GM19328 (cell line): ENCODE results near the gene CASP8.
A peak's percentile ranks its signal among the peaks of the same experiment; 100 is the strongest.
"Not testable (repeated sequence)": the region's sequence is repeated elsewhere in the genome, so short reads cannot be mapped to it uniquely, and the experiment has no call there.

ENCODE experiments used
- ATAC-seq: cut with Tn5 transposase; IDR thresholded peaks from one replicate; pipeline ENCODE4 v1.9.1; 2021; ENCODE audit warnings: mild to moderate bottlenecking, moderate library complexity; ENCODE audit not compliant: unreplicated experiment

Gene CASP8

GRCh38 chr2:201260302-201260800, at the start of gene CASP8:
TSS of gene CASP8 (plus strand) at chr2:201260536. CDS start at chr2:201266487, 5,951 bp downstream.
- ATAC-seq, result peak; percentile 40

DNA sequence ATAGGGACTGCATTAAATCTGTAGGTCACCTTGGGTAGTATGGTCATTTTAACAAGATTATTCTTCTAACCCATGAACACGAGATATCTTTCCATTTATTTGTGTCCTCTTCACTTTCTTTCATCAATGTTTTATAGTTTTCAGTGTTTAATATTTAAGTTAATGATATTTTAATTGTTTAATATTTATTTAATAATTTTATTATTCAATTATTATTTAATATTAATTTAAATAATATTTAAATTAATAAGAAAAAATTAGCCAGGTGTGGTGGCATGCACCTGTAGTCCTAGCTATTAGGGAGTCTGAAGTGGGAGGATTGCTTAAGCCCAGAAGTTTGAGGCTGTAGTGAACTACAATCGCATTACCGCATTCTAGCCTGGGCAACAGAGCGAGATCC, 44.4 kb upstream of the CASP8 start:
- ATAC-seq, result no peak

DNA sequence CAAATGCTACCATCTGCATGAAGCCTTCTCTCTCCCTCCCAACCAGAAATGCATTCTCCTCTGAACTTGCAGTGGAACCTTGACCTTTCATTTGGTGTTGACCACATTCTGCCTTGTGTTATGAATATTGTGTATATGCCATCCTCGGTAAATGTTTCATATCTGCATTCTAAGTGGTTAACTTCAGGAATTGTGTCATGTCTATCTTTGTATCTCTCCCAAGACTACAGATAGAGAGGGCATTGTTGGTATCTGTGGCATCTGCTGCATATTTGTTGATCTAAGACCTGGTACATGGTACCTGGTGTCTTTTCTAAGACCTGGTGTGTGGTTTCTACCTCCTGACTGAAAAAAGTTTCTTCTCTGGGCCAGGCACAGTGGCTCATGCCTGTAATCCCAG, 43.4 kb upstream of the CASP8 start:
- no peak for ATAC-seq

DNA sequence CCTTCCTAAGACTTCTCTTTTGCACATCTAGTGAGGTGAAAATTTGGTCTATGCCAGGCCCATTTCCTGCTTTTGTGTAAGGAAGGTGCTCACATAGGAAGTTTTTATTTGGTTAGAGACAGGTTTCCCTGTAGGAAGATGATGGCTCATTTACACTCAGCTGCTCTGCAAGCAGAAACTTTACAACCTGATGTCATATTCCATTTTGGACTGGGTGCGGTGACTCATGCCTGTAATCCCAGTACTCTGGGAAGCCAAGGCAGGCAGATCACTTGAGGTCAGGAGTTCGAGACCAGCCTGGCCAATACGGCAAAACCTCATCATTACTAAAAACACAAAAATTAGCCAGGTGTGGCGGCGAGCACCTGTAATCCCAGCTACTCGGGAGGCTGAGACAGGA, 41.6 kb upstream of the CASP8 start:
- no peak for ATAC-seq

- ATAC-seq, result no peak
Observed at GRCh38 chr2:201219328-201220096, 40.8 kb upstream of the CASP8 start.

DNA sequence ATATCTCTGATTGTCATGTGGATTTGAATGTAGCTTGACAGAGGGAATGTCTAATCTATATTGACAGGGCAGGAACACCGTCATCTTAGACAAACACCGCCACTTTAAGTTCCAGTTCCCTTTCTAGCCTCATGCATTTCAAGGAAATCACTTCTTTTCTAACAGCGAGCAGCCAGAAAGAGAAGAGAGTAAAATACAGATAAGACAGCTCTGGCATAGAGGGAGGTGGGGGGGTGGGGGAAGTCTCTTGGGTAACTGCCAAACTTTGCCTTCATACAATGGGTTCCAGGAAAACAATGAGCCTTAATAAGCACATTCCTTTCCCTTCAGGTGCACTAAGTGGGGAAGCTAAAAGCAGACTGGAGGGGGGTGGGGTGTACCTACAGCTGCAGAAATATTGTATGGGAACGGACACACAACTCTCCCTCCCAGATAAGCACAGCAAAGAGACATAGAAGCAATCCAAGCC, 40.2 kb upstream of the CASP8 start:
- no peak for ATAC-seq

GRCh38 chr2:201223089-201224073, 37.0 kb upstream of the CASP8 start:
- peak; percentile 77 for ATAC-seq

GRCh38 chr2:201228271-201228911, 31.9 kb upstream of the CASP8 start:
- ATAC-seq, result no peak

DNA sequence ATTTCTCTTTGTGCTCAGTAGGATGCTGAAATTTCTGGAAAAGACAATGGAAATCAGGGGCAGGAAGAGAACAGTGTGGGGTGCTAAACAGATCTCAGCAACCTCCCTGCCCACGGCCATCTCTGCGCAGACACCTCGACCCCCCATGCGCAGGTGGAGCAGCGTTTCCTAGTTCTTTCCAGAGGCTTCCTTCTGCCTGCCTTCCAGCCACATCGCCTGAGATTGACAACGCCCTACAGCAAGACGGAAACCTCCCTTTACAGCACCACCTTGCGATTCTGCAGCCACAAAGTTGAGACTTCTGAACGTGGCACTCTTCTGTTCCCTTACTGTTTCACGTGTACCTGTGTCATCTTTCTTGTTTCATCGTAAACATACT, 31.4 kb upstream of the CASP8 start:
- no peak for ATAC-seq

DNA sequence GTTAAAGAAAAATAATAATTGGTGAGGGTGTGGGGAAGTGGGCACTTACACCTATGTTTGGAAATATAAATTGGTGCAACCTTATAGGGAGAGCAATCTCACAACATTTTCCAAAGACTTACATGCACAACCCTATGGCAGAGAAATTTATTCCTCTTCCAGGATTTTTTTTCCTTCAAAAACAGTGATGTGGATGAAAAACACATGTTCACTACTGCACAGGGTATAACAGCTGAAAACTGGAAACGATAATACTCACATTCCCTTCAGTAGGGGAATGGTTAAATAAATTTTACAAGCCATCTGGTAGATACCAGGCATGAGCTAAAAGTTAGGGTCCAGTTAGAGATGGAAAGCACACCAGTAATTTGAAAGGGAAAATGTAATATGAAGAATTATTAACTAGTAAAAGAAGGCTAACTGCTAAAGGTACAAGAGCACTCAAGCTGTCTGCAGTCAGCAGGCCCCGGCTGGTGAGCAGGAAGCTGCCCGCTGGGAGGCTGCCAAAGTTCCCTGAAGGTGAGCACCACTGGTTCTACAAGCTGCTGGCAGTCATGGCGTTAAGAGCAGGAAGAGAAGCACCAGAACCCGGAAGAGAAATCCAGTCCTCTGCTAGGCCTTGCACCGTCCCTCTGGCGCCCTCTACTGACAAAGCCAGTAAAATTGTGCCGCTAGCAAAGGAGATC, 28.4 kb upstream of the CASP8 start:
- peak; percentile 36 for ATAC-seq

DNA sequence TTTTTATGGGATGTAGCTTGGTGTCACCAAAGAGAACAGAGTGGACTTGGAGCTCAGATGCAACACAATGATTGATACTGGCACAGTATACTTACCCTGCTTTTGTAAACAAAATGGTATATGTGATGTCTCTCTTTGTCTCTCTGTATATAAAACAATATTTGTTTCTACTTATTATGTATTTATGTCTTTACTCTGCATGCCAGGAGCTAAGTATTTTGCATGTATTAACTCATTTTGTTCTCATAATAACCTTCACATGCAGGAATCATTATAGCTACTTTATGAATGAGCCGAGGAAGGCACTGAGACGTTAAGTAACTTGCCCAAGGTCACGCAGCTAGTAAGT, 27.9 kb upstream of the CASP8 start:
- ATAC-seq, result no peak

DNA sequence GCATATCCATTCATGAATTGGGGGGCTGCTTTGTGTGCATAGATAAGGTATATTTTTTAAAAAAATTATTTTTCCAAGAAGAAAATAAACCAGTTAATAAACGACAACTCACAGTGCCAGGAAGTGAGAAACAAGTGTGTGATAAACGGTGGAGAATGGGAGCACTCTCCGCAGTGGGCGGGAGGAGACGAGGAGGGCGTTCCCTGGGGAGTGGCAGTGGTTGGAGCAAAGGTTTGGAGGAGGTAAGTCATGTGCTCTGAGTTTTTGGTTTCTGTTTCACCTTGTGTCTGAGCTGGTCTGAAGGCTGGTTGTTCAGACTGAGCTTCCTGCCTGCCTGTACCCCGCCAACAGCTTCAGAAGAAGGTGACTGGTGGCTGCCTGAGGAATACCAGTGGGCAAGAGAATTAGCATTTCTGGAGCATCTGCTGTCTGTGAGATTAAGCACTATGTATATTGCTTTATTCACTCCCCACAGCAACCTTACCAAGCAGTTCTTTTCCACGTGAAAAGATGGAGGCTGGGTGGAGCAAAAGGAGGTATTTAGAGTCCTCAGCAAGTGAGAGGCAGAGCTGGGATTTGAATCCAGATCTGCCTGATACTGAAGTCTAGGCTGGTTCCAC, 27.0 kb upstream of the CASP8 start:
- ATAC-seq, result peak; percentile 90

- peak; percentile 12 for ATAC-seq
Observed at GRCh38 chr2:201233812-201234662, 26.3 kb upstream of the CASP8 start.

- ATAC-seq, result no peak
Observed at GRCh38 chr2:201234663-201235135, 25.6 kb upstream of the CASP8 start.

GRCh38 chr2:201235860-201236811, 24.2 kb upstream of the CASP8 start:
- ATAC-seq, result no peak

DNA sequence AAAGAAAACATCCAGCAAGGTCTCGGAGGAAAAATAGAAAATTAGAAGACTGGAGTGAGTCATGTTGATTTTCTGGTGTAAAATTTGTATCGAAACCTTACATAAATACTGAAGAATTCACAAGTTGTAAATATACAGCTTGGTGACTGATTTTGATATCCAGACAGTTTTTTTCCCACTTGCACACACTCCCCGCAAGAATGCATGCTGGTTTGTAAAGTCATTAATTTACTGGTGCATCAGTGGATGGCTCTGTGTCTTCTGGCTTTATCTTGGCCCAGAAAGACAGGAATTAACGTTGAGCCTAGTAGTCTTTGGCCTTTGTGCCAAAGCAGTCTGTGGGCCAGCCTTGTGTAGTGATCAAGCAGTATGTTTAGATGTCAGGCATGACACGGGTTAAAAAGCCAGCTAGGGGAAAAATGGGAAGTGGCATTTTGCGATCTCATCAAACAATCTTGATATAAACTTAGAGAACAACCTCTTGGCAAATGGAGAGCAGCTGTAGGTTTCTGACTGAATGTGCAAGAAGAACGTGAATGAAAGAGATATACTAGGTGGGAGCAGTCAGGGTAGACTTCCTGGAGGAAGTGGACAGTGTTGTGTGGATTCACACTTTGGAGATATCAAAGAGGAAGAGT, 22.7 kb upstream of the CASP8 start:
- no peak for ATAC-seq

- ATAC-seq, result not testable (repeated sequence)
Observed at GRCh38 chr2:201239167-201239935, 21.0 kb upstream of the CASP8 start.
